ENCODE data around the gene XIRP2. TPM values are rescaled to one million over a fixed set of nuclear protein-coding genes. Genes with fewer than 3 reads are reported as not detected.

The XIRP2 gene
- total RNA-seq, 2 donors from 2014 or later, result not detected

- intact Hi-C loops (cut with DNase I), result no loop called here
- DNase-seq (no peak), ATAC-seq (no peak)
- H3K4me1 ChIP-seq, result no peaks in the 10 kb centered on the region
- H3K4me3 ChIP-seq, result no peak overlapping the region
- H3K27ac ChIP-seq, result no peak overlapping the region
- H3K27me3 ChIP-seq, result no peaks in the 10 kb centered on the region
- no peaks in the 10 kb centered on the region for H3K9me3 ChIP-seq
- TF ChIP-seq POLR2A (IDR thresholded peaks at IDR 0.05) (no peak), CTCF (IDR thresholded peaks at IDR 0.05) (no peak)
- no peaks in the 10 kb centered on the region for H3K36me3 ChIP-seq (replicated peaks in 1 of 2; ENCODE audit: insufficient read depth in 1 of 2, low read depth in 2 of 2)
Measured at GRCh38 chr2:167177196-167177595, 288.9 kb downstream of the XIRP2 start.

- Histone ChIP-seq H3K27me3 (no peaks in the 10 kb centered on the region), H3K27ac (no peak overlapping the region), H3K36me3 (replicated peaks in 1 of 2; ENCODE audit: insufficient read depth in 1 of 2, low read depth in 2 of 2) (no peaks in the 10 kb centered on the region), H3K4me3 (no peak overlapping the region), H3K9me3 (no peaks in the 10 kb centered on the region), H3K4me1 (peaks cover under 1% of the 10 kb centered on the region)
- 51 to 60% methylated on average over 3 of the region's 3 CpGs for WGBS, 2 donors
- TF ChIP-seq POLR2A (IDR thresholded peaks at IDR 0.05), result no peak
- TF ChIP-seq CTCF (IDR thresholded peaks at IDR 0.05), result no peak
- no peak for DNase-seq
- intact Hi-C loops (cut with DNase I), result no loop called here
- no peak for ATAC-seq
Measured at GRCh38 chr2:167181134-167181533, 292.9 kb downstream of the XIRP2 start.

- H3K9me3 ChIP-seq, result no peaks in the 10 kb centered on the region
- intact Hi-C loops (cut with DNase I), result no loop called here
- H3K36me3 ChIP-seq (replicated peaks in 1 of 2; ENCODE audit: insufficient read depth in 1 of 2, low read depth in 2 of 2), result no peaks in the 10 kb centered on the region
- no peak for TF ChIP-seq POLR2A (IDR thresholded peaks at IDR 0.05)
- TF ChIP-seq CTCF (IDR thresholded peaks at IDR 0.05), result no peak
- no peak overlapping the region for H3K27ac ChIP-seq
- H3K4me3 ChIP-seq, result no peak overlapping the region
- H3K4me1 ChIP-seq, result peaks cover 5% of the 10 kb centered on the region
- no peaks in the 10 kb centered on the region for H3K27me3 ChIP-seq
- ATAC-seq (no peak), DNase-seq (no peak)
- WGBS, 2 donors, result 85 to 94% methylated on average over 4 of the region's 4 CpGs
Measured at GRCh38 chr2:167181688-167182087, 293.4 kb downstream of the XIRP2 start.

GRCh38 chr2:167182403-167182802 is 294.1 kb downstream of the XIRP2 start:
- Histone ChIP-seq H3K4me1 (peaks cover 10% of the 10 kb centered on the region), H3K36me3 (replicated peaks in 1 of 2; ENCODE audit: insufficient read depth in 1 of 2, low read depth in 2 of 2) (no peaks in the 10 kb centered on the region), H3K4me3 (no peak overlapping the region), H3K9me3 (no peaks in the 10 kb centered on the region), H3K27me3 (no peaks in the 10 kb centered on the region), H3K27ac (no peak overlapping the region)
- 68 to 95% methylated on average over 2 of the region's 2 CpGs for WGBS, 2 donors
- DNase-seq (no peak), ATAC-seq (no peak)
- TF ChIP-seq POLR2A (IDR thresholded peaks at IDR 0.05), result no peak
- no peak for TF ChIP-seq CTCF (IDR thresholded peaks at IDR 0.05)
- intact Hi-C loops (cut with DNase I), result no loop called here

- Histone ChIP-seq H3K36me3 (replicated peaks in 1 of 2; ENCODE audit: insufficient read depth in 1 of 2, low read depth in 2 of 2) (no peaks in the 10 kb centered on the region), H3K27ac (no peak overlapping the region), H3K4me1 (peaks cover 21% of the 10 kb centered on the region), H3K4me3 (no peak overlapping the region), H3K27me3 (no peaks in the 10 kb centered on the region), H3K9me3 (no peaks in the 10 kb centered on the region)
- intact Hi-C loops (cut with DNase I), result no loop called here
- ATAC-seq, result no peak
- TF ChIP-seq POLR2A (IDR thresholded peaks at IDR 0.05) (no peak), CTCF (IDR thresholded peaks at IDR 0.05) (no peak)
- 60 to 96% methylated on average over 3 of the region's 3 CpGs for WGBS, 2 donors
- DNase-seq, result no peak
Measured at GRCh38 chr2:167183931-167184330, 295.7 kb downstream of the XIRP2 start.

All from body of pancreas (tissue), 4 donors.